Activated CD4-positive, alpha-beta T cell treated with anti-CD3 and anti-CD28 coated beads, Interleukin-2, amount 10 ng/mL, durations not matched to agents 24 days and 14 days (primary cell): ENCODE results near the gene PTCH1. TPM values are rescaled to one million over a fixed set of nuclear protein-coding genes. Genes with fewer than 3 reads are reported as not detected.

Source experiments
- DNase-seq: peaks from one replicate; pipeline ENCODE4 v3.0.0; 2022
- H3K27ac Mint-ChIP-seq: one replicate; pipeline ENCODE4 v1.8.0; 2022; ENCODE audit warnings: mild to moderate bottlenecking, mixed read lengths
- H3K27me3 Mint-ChIP-seq: one replicate; pipeline ENCODE4 v1.8.0; 2022; ENCODE audit warnings: mixed read lengths
- H3K36me3 Mint-ChIP-seq: one replicate; pipeline ENCODE4 v1.8.0; 2022; ENCODE audit warnings: low read depth, mild to moderate bottlenecking, mixed read lengths
- H3K4me1 Mint-ChIP-seq: one replicate; pipeline ENCODE4 v1.8.0; 2021; ENCODE audit warnings: mixed read lengths
- H3K4me3 Mint-ChIP-seq: one replicate; pipeline ENCODE4 v1.8.0; 2022; ENCODE audit warnings: mild to moderate bottlenecking, moderate library complexity, mixed read lengths
- H3K9me3 Mint-ChIP-seq: one replicate; pipeline ENCODE4 v1.8.0; 2021; ENCODE audit warnings: mixed read lengths
- intact Hi-C: fragments of 100-400 bp; cut with micrococcal nuclease; formaldehyde crosslinking; loops from one replicate; pipeline ENCODE4 v1.15.1; 2023
- total RNA-seq: library from RNA; stranded (reverse); gene quantifications from 2 replicates; pipeline ENCODE4 v1.2.3, GENCODE V29; 2022

The PTCH1 gene
- total RNA-seq, 1 donor from 2014 or later: 4.2 TPM

- no peak for DNase-seq
- Mint-ChIP-seq H3K4me3 (no peak overlapping the region), H3K27me3 (peaks cover 57% of the 10 kb centered on the region), H3K9me3 (no peaks in the 10 kb centered on the region), H3K36me3 (peaks cover 4% of the 10 kb centered on the region), H3K4me1 (peaks cover 23% of the 10 kb centered on the region), H3K27ac (no peak overlapping the region)
- intact Hi-C loops: no loop called here
Measured at GRCh38 chr9:95459851-95460517, 56.8 kb downstream of the PTCH1 start.

- no peak overlapping the region for H3K4me3 Mint-ChIP-seq
- no peak overlapping the region for H3K27ac Mint-ChIP-seq
- peaks cover 53% of the 10 kb centered on the region for H3K27me3 Mint-ChIP-seq
- H3K9me3 Mint-ChIP-seq: no peaks in the 10 kb centered on the region
- peaks cover 23% of the 10 kb centered on the region for H3K4me1 Mint-ChIP-seq
- peaks cover 3% of the 10 kb centered on the region for H3K36me3 Mint-ChIP-seq
- intact Hi-C loops: no loop called here
- no peak for DNase-seq
Measured at GRCh38 chr9:95459178-95459577, 57.6 kb downstream of the PTCH1 start.

GRCh38 chr9:95458666-95459065 lies 58.1 kb downstream of the PTCH1 start:
- intact Hi-C loops: no loop called here
- Mint-ChIP-seq H3K4me1 (peaks cover 21% of the 10 kb centered on the region), H3K36me3 (peaks cover 4% of the 10 kb centered on the region), H3K9me3 (no peaks in the 10 kb centered on the region), H3K4me3 (no peak overlapping the region), H3K27me3 (peaks cover 52% of the 10 kb centered on the region), H3K27ac (no peak overlapping the region)
- DNase-seq: no peak

- peaks cover 47% of the 10 kb centered on the region for H3K27me3 Mint-ChIP-seq
- no peak overlapping the region for H3K4me3 Mint-ChIP-seq
- peaks cover 13% of the 10 kb centered on the region for H3K4me1 Mint-ChIP-seq
- peaks cover 4% of the 10 kb centered on the region for H3K36me3 Mint-ChIP-seq
- intact Hi-C loops: no loop called here
- no peak for DNase-seq
- no peaks in the 10 kb centered on the region for H3K9me3 Mint-ChIP-seq
- no peak overlapping the region for H3K27ac Mint-ChIP-seq
Measured at GRCh38 chr9:95457769-95458168, 59.0 kb downstream of the PTCH1 start.

GRCh38 chr9:95455714-95456113 lies 61.1 kb downstream of the PTCH1 start:
- Mint-ChIP-seq H3K27ac (no peak overlapping the region), H3K4me1 (no peaks in the 10 kb centered on the region), H3K9me3 (no peaks in the 10 kb centered on the region), H3K4me3 (no peak overlapping the region), H3K27me3 (peaks cover 31% of the 10 kb centered on the region), H3K36me3 (peaks cover 1% of the 10 kb centered on the region)
- intact Hi-C loops: no loop called here
- no peak for DNase-seq

- no peaks in the 10 kb centered on the region for H3K9me3 Mint-ChIP-seq
- peaks cover 3% of the 10 kb centered on the region for H3K36me3 Mint-ChIP-seq
- no peak overlapping the region for H3K27ac Mint-ChIP-seq
- H3K27me3 Mint-ChIP-seq: peaks cover 10% of the 10 kb centered on the region
- no peak overlapping the region for H3K4me3 Mint-ChIP-seq
- no peaks in the 10 kb centered on the region for H3K4me1 Mint-ChIP-seq
- no peak for DNase-seq
- intact Hi-C loops: no loop called here
Measured at GRCh38 chr9:95452176-95452575, 64.6 kb downstream of the PTCH1 start.

- DNase-seq: no peak
- intact Hi-C loops: no loop called here
- H3K4me1 Mint-ChIP-seq: peaks cover 3% of the 10 kb centered on the region
- no peak overlapping the region for H3K4me3 Mint-ChIP-seq
- peaks cover 8% of the 10 kb centered on the region for H3K27me3 Mint-ChIP-seq
- no peak overlapping the region for H3K27ac Mint-ChIP-seq
- H3K9me3 Mint-ChIP-seq: no peaks in the 10 kb centered on the region
- peaks cover 3% of the 10 kb centered on the region for H3K36me3 Mint-ChIP-seq
Measured at GRCh38 chr9:95451065-95451426, 65.7 kb downstream of the PTCH1 start.

- Mint-ChIP-seq H3K4me1 (peaks cover 3% of the 10 kb centered on the region), H3K9me3 (no peaks in the 10 kb centered on the region), H3K27me3 (peaks cover 6% of the 10 kb centered on the region), H3K36me3 (peaks cover 3% of the 10 kb centered on the region), H3K4me3 (no peak overlapping the region), H3K27ac (no peak overlapping the region)
- no peak for DNase-seq
- intact Hi-C loops: no loop called here
Measured at GRCh38 chr9:95450171-95451064, 66.4 kb downstream of the PTCH1 start.

GRCh38 chr9:95449016-95449415 lies 67.8 kb downstream of the PTCH1 start:
- Mint-ChIP-seq H3K27me3 (peaks cover 6% of the 10 kb centered on the region), H3K27ac (no peak overlapping the region), H3K4me3 (no peak overlapping the region), H3K36me3 (peaks cover 3% of the 10 kb centered on the region), H3K9me3 (no peaks in the 10 kb centered on the region), H3K4me1 (peaks cover 3% of the 10 kb centered on the region)
- DNase-seq: no peak
- intact Hi-C loops: no loop called here

GRCh38 chr9:95447660-95448420 lies 68.9 kb downstream of the PTCH1 start:
- Mint-ChIP-seq H3K27ac (no peak overlapping the region), H3K36me3 (peaks cover 2% of the 10 kb centered on the region), H3K4me3 (no peak overlapping the region), H3K9me3 (no peaks in the 10 kb centered on the region), H3K4me1 (peaks cover 3% of the 10 kb centered on the region), H3K27me3 (peaks cover 3% of the 10 kb centered on the region)
- intact Hi-C loops: no loop called here
- DNase-seq: no peak

GRCh38 chr9:95446984-95447383 lies 69.8 kb downstream of the PTCH1 start:
- peaks cover 3% of the 10 kb centered on the region for H3K4me1 Mint-ChIP-seq
- no peak overlapping the region for H3K27ac Mint-ChIP-seq
- H3K36me3 Mint-ChIP-seq: peaks cover 2% of the 10 kb centered on the region

GRCh38 chr9:95446259-95446658 lies 70.5 kb downstream of the PTCH1 start:
- Mint-ChIP-seq H3K4me1 (peaks cover 3% of the 10 kb centered on the region), H3K9me3 (no peaks in the 10 kb centered on the region), H3K4me3 (no peak overlapping the region), H3K27me3 (peaks cover 3% of the 10 kb centered on the region), H3K36me3 (peaks cover 2% of the 10 kb centered on the region), H3K27ac (no peak overlapping the region)
- intact Hi-C loops: no loop called here
- no peak for DNase-seq

More at GRCh38 chr9:95446984-95447383, 69.8 kb downstream of the PTCH1 start:
- Mint-ChIP-seq H3K27me3 (peaks cover 3% of the 10 kb centered on the region), H3K4me3 (no peak overlapping the region), H3K9me3 (no peaks in the 10 kb centered on the region)
- DNase-seq: no peak
- intact Hi-C loops: no loop called here

- H3K4me3 Mint-ChIP-seq: no peak overlapping the region
- no peak overlapping the region for H3K27ac Mint-ChIP-seq
- no peaks in the 10 kb centered on the region for H3K36me3 Mint-ChIP-seq
- intact Hi-C loops: no loop called here
- H3K4me1 Mint-ChIP-seq: peaks cover 3% of the 10 kb centered on the region
- DNase-seq: no peak
- H3K27me3 Mint-ChIP-seq: peaks cover 4% of the 10 kb centered on the region
- H3K9me3 Mint-ChIP-seq: peaks cover 4% of the 10 kb centered on the region
Measured at GRCh38 chr9:95444160-95444559, 72.6 kb downstream of the PTCH1 start.

- Mint-ChIP-seq H3K27me3 (peaks cover 4% of the 10 kb centered on the region), H3K9me3 (peaks cover 4% of the 10 kb centered on the region), H3K27ac (no peak overlapping the region), H3K36me3 (no peaks in the 10 kb centered on the region), H3K4me1 (peaks cover 3% of the 10 kb centered on the region), H3K4me3 (no peak overlapping the region)
- no peak for DNase-seq
- intact Hi-C loops: no loop called here
Measured at GRCh38 chr9:95443301-95443700, 73.5 kb downstream of the PTCH1 start.
